ENCODE measurements around the gene ARID1B. TPM values are rescaled to one million over a fixed set of nuclear protein-coding genes. Genes with fewer than 3 reads are reported as not detected.

The ARID1B gene
- total and polyA plus RNA-seq, 9 of the 15 experiments (the other 6 are each of a cell fraction or from before 2014, with no cell fraction given), result 12.5 to 50.5 (median 25.8) TPM

DNA sequence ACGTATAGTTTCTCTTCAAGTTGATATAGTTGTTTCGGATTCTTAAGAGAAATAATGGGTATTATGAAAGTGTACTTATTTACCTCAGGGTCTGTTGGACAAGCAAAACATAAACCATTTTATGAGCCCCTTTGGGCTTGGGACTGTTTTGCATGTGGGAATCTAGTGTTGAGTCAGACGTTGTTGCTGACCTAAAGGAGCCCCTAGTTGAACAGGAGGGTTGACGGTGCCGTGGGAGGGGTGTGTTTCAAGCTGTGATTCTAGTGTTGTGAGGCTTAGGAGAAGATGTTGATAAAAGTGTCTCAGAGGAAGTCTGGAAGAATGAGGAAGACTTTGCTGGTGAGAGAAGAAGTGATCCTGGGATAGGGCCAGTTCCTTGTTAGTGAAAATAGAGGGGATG lies 140.0 kb downstream of the ARID1B start (continued):
- TF ChIP-seq, protein P1, sequence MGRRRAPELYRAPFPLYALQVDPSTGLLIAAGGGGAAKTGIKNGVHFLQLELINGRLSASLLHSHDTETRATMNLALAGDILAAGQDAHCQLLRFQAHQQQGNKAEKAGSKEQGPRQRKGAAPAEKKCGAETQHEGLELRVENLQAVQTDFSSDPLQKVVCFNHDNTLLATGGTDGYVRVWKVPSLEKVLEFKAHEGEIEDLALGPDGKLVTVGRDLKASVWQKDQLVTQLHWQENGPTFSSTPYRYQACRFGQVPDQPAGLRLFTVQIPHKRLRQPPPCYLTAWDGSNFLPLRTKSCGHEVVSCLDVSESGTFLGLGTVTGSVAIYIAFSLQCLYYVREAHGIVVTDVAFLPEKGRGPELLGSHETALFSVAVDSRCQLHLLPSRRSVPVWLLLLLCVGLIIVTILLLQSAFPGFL (CRISPR knock-in tag; IDR thresholded peaks at IDR 0.05), result no peak
- no peak for TF ChIP-seq TAF15 (IDR thresholded peaks at IDR 0.05; ENCODE audit: low read depth, low read length)
- TF ChIP-seq, protein P2, sequence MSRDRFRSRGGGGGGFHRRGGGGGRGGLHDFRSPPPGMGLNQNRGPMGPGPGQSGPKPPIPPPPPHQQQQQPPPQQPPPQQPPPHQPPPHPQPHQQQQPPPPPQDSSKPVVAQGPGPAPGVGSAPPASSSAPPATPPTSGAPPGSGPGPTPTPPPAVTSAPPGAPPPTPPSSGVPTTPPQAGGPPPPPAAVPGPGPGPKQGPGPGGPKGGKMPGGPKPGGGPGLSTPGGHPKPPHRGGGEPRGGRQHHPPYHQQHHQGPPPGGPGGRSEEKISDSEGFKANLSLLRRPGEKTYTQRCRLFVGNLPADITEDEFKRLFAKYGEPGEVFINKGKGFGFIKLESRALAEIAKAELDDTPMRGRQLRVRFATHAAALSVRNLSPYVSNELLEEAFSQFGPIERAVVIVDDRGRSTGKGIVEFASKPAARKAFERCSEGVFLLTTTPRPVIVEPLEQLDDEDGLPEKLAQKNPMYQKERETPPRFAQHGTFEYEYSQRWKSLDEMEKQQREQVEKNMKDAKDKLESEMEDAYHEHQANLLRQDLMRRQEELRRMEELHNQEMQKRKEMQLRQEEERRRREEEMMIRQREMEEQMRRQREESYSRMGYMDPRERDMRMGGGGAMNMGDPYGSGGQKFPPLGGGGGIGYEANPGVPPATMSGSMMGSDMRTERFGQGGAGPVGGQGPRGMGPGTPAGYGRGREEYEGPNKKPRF (IDR thresholded peaks at IDR 0.05; ENCODE audit: low read depth, low read length), result no peak
- no peak for TF ChIP-seq PHF21A (IDR thresholded peaks at IDR 0.05; ENCODE audit: borderline replicate concordance, low read depth)
- TF ChIP-seq, protein P3, sequence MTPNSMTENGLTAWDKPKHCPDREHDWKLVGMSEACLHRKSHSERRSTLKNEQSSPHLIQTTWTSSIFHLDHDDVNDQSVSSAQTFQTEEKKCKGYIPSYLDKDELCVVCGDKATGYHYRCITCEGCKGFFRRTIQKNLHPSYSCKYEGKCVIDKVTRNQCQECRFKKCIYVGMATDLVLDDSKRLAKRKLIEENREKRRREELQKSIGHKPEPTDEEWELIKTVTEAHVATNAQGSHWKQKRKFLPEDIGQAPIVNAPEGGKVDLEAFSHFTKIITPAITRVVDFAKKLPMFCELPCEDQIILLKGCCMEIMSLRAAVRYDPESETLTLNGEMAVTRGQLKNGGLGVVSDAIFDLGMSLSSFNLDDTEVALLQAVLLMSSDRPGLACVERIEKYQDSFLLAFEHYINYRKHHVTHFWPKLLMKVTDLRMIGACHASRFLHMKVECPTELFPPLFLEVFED (CRISPR knock-in tag; conservative IDR thresholded peaks at IDR 0.05), result no peak
- no peak for TF ChIP-seq ZNF785 (CRISPR knock-in tag; IDR thresholded peaks at IDR 0.05)
- TF ChIP-seq ZBTB8A (IDR thresholded peaks at IDR 0.05; ENCODE audit: partially characterized antibody), result no peak
- no peak for TF ChIP-seq ZNF232 (CRISPR knock-in tag; IDR thresholded peaks at IDR 0.05)
- no peak for TF ChIP-seq PHF20 (IDR thresholded peaks at IDR 0.05; ENCODE audit: partially characterized antibody)
- no peak for TF ChIP-seq POLR2H (tag; IDR thresholded peaks at IDR 0.05; ENCODE audit: low read depth)
